HUES6 (cell line): ENCODE results near the gene CUX1.
"Not testable (repeated sequence)": the region's sequence is repeated elsewhere in the genome, so short reads cannot be mapped to it uniquely, and the experiment has no call there.

ENCODE experiments used
- H3K27ac ChIP-seq: 2 replicates; pipeline ENCODE4 v1.7.0; 2013; ENCODE audit warnings: low read depth, mild to moderate bottlenecking, low read length, inconsistent platforms
- H3K27me3 ChIP-seq: 2 replicates; pipeline ENCODE4 v1.6.1; 2013; ENCODE audit warnings: low read length; ENCODE audit not compliant: control insufficient read depth, insufficient read depth
- H3K36me3 ChIP-seq: 2 replicates; pipeline ENCODE4 v1.6.1; 2013; ENCODE audit warnings: low read length; ENCODE audit not compliant: control insufficient read depth, insufficient read depth
- H3K4me1 ChIP-seq: 2 replicates; pipeline ENCODE4 v1.6.1; 2013; ENCODE audit warnings: low read length; ENCODE audit not compliant: control insufficient read depth, insufficient read depth
- H3K4me3 ChIP-seq: 2 replicates; pipeline ENCODE4 v1.5.1; 2013; ENCODE audit warnings: low read depth, low read length
- H3K9ac ChIP-seq: one replicate; pipeline ENCODE4 v1.6.1; 2013; ENCODE audit warnings: mild to moderate bottlenecking, low read length
- H3K9me3 ChIP-seq: 2 replicates; pipeline ENCODE4 v1.6.1; 2013; ENCODE audit warnings: low read depth, low read length; ENCODE audit not compliant: control insufficient read depth, insufficient read depth

The CUX1 gene

GRCh38 chr7:102216573-102217314, 399.3 kb downstream of the CUX1 start:
- H3K27me3 ChIP-seq, result no peaks in the 10 kb centered on the region
- no peaks in the 10 kb centered on the region for H3K9me3 ChIP-seq
- H3K4me3 ChIP-seq, result no peak overlapping the region
- no peaks in the 10 kb centered on the region for H3K4me1 ChIP-seq
- peaks cover 44% of the 10 kb centered on the region for H3K36me3 ChIP-seq
- H3K27ac ChIP-seq, result no peak overlapping the region
- no peak overlapping the region for H3K9ac ChIP-seq

- Histone ChIP-seq H3K9ac (no peak overlapping the region), H3K9me3 (no peaks in the 10 kb centered on the region), H3K36me3 (peaks cover 33% of the 10 kb centered on the region), H3K27me3 (no peaks in the 10 kb centered on the region), H3K4me3 (no peak overlapping the region), H3K4me1 (no peaks in the 10 kb centered on the region), H3K27ac (no peak overlapping the region)
These were observed 402.9 kb downstream of the CUX1 start for GRCh38 chr7:102220229-102220850.

- no peak overlapping the region for H3K4me3 ChIP-seq
- no peaks in the 10 kb centered on the region for H3K27me3 ChIP-seq
- no peaks in the 10 kb centered on the region for H3K4me1 ChIP-seq
- H3K9me3 ChIP-seq, result no peaks in the 10 kb centered on the region
- no peak overlapping the region for H3K9ac ChIP-seq
- H3K36me3 ChIP-seq, result peaks cover 28% of the 10 kb centered on the region
- H3K27ac ChIP-seq, result no peak overlapping the region
These were observed 403.8 kb downstream of the CUX1 start for GRCh38 chr7:102220960-102221800.

GRCh38 chr7:102221961-102222360, 404.5 kb downstream of the CUX1 start:
- Histone ChIP-seq H3K27me3 (no peaks in the 10 kb centered on the region), H3K9ac (no peak overlapping the region), H3K36me3 (peaks cover 25% of the 10 kb centered on the region), H3K27ac (no peak overlapping the region), H3K4me1 (no peaks in the 10 kb centered on the region), H3K9me3 (no peaks in the 10 kb centered on the region), H3K4me3 (no peak overlapping the region)

- Histone ChIP-seq H3K27me3 (no peaks in the 10 kb centered on the region), H3K9me3 (no peaks in the 10 kb centered on the region), H3K36me3 (peaks cover 27% of the 10 kb centered on the region), H3K9ac (no peak overlapping the region), H3K4me1 (no peaks in the 10 kb centered on the region), H3K4me3 (no peak overlapping the region), H3K27ac (no peak overlapping the region)
These were observed 405.0 kb downstream of the CUX1 start for GRCh38 chr7:102222445-102222844.

GRCh38 chr7:102223184-102223583, 405.8 kb downstream of the CUX1 start:
- Histone ChIP-seq H3K36me3 (peaks cover 29% of the 10 kb centered on the region), H3K9me3 (no peaks in the 10 kb centered on the region), H3K4me1 (no peaks in the 10 kb centered on the region), H3K27me3 (no peaks in the 10 kb centered on the region), H3K27ac (no peak overlapping the region), H3K9ac (no peak overlapping the region), H3K4me3 (no peak overlapping the region)

- Histone ChIP-seq H3K9me3 (no peaks in the 10 kb centered on the region), H3K4me1 (no peaks in the 10 kb centered on the region), H3K27me3 (no peaks in the 10 kb centered on the region), H3K4me3 (no peak overlapping the region), H3K36me3 (peaks cover 40% of the 10 kb centered on the region), H3K9ac (no peak overlapping the region), H3K27ac (no peak overlapping the region)
These were observed 407.6 kb downstream of the CUX1 start for GRCh38 chr7:102225025-102225424.

- no peaks in the 10 kb centered on the region for H3K4me1 ChIP-seq
- no peaks in the 10 kb centered on the region for H3K27me3 ChIP-seq
- H3K9me3 ChIP-seq, result no peaks in the 10 kb centered on the region
- H3K4me3 ChIP-seq, result no peak overlapping the region
- no peak overlapping the region for H3K27ac ChIP-seq
- peaks cover 44% of the 10 kb centered on the region for H3K36me3 ChIP-seq
- H3K9ac ChIP-seq, result no peak overlapping the region
These were observed 409.9 kb downstream of the CUX1 start for GRCh38 chr7:102227371-102227770.

GRCh38 chr7:102228935-102229334, 411.5 kb downstream of the CUX1 start:
- H3K4me3 ChIP-seq, result no peak overlapping the region
- no peak overlapping the region for H3K9ac ChIP-seq

GRCh38 chr7:102230162-102230561, 412.7 kb downstream of the CUX1 start:
- peaks cover 61% of the 10 kb centered on the region for H3K36me3 ChIP-seq
- not testable (repeated sequence) for H3K9me3 ChIP-seq, H3K4me1 ChIP-seq, H3K9ac ChIP-seq, H3K27ac ChIP-seq, H3K4me3 ChIP-seq, H3K27me3 ChIP-seq

More at GRCh38 chr7:102228935-102229334, 411.5 kb downstream of the CUX1 start:
- peaks cover 53% of the 10 kb centered on the region for H3K36me3 ChIP-seq
- no peaks in the 10 kb centered on the region for H3K9me3 ChIP-seq
- H3K27me3 ChIP-seq, result no peaks in the 10 kb centered on the region
- H3K4me1 ChIP-seq, result no peaks in the 10 kb centered on the region
- no peak overlapping the region for H3K27ac ChIP-seq

GRCh38 chr7:102230593-102230992, 413.2 kb downstream of the CUX1 start:
- Histone ChIP-seq H3K9ac (no peak overlapping the region), H3K4me1 (no peaks in the 10 kb centered on the region), H3K4me3 (no peak overlapping the region), H3K36me3 (peaks cover 63% of the 10 kb centered on the region), H3K27me3 (no peaks in the 10 kb centered on the region), H3K27ac (no peak overlapping the region), H3K9me3 (no peaks in the 10 kb centered on the region)
